ENCODE measurements around the gene MICALL1.

The MICALL1 gene

GRCh38 chr22:37907036-37907954 lies 1.2 kb downstream of the MICALL1 start:
- DNase-seq = no peak

- no peak for DNase-seq
These were observed 3.7 kb downstream of the MICALL1 start for GRCh38 chr22:37909766-37910165.

GRCh38 chr22:37910890-37911672 lies 5.0 kb downstream of the MICALL1 start:
- no peak for DNase-seq

- no peak for DNase-seq
These were observed 5.6 kb downstream of the MICALL1 start for GRCh38 chr22:37911697-37912096.

GRCh38 chr22:37912171-37912570 lies 6.1 kb downstream of the MICALL1 start:
- DNase-seq = no peak

GRCh38 chr22:37913233-37913721 lies 7.2 kb downstream of the MICALL1 start:
- DNase-seq = no peak

- no peak for DNase-seq
These were observed 10.2 kb downstream of the MICALL1 start for GRCh38 chr22:37916311-37916710.

- DNase-seq = no peak
These were observed 11.9 kb downstream of the MICALL1 start for GRCh38 chr22:37917874-37918548.

- DNase-seq = no peak
These were observed 12.6 kb downstream of the MICALL1 start for GRCh38 chr22:37918580-37919270.

GRCh38 chr22:37920126-37920525 lies 14.0 kb downstream of the MICALL1 start:
- DNase-seq = no peak

GRCh38 chr22:37922191-37922590 lies 16.1 kb downstream of the MICALL1 start:
- no peak for DNase-seq

GRCh38 chr22:37923927-37924326 lies 17.8 kb downstream of the MICALL1 start:
- no peak for DNase-seq

GRCh38 chr22:37924386-37925065 lies 18.4 kb downstream of the MICALL1 start:
- DNase-seq = no peak

GRCh38 chr22:37925330-37925729 lies 19.2 kb downstream of the MICALL1 start:
- no peak for DNase-seq

GRCh38 chr22:37925767-37926166 lies 19.7 kb downstream of the MICALL1 start:
- no peak for DNase-seq

- no peak for DNase-seq
These were observed 20.3 kb downstream of the MICALL1 start for GRCh38 chr22:37926358-37926757.

- DNase-seq = no peak
These were observed 20.9 kb downstream of the MICALL1 start for GRCh38 chr22:37926771-37927636.

GRCh38 chr22:37927637-37927936 lies 21.5 kb downstream of the MICALL1 start:
- no peak for DNase-seq

- DNase-seq = no peak
These were observed 23.3 kb downstream of the MICALL1 start for GRCh38 chr22:37929390-37929789.

- no peak for DNase-seq
These were observed 24.3 kb downstream of the MICALL1 start for GRCh38 chr22:37930270-37930951.
